Upper lobe of right lung (tissue), 1 donor: Measurements from ENCODE around the gene CCDC174. TPM values are rescaled to one million over a fixed set of nuclear protein-coding genes. Genes with fewer than 3 reads are reported as not detected.

ENCODE experiments used
- ATAC-seq: fragments of 200-7000 bp; cut with Tn5 transposase; one replicate; pipeline ENCODE4 v1.9.1; 2020; ENCODE audit warnings: mild to moderate bottlenecking, moderate library complexity
- DNase-seq: peaks from one replicate; pipeline ENCODE4 v3.0.0-alpha.2; 2020
- H3K27ac ChIP-seq: fragments of 200-600 bp; one replicate; pipeline ENCODE4 v1.8.0; 2022
- H3K27me3 ChIP-seq: fragments of 200-600 bp; one replicate; pipeline ENCODE4 v1.8.0; 2022; ENCODE audit warnings: mild to moderate bottlenecking
- H3K36me3 ChIP-seq: fragments of 200-600 bp; one replicate; pipeline ENCODE4 v1.8.0; 2022
- H3K4me1 ChIP-seq: fragments of 200-600 bp; one replicate; pipeline ENCODE4 v1.8.0; 2022
- H3K4me3 ChIP-seq: fragments of 200-600 bp; one replicate; pipeline ENCODE4 v1.8.0; 2022; ENCODE audit warnings: mild to moderate bottlenecking
- H3K9me3 ChIP-seq: fragments of 200-600 bp; one replicate; pipeline ENCODE4 v1.8.0; 2022
- CTCF ChIP-seq: fragments of 200-600 bp; IDR thresholded peaks from one replicate; pipeline ENCODE4 v1.8.0; 2022; ENCODE audit warnings: antibody characterized with exemption
- intact Hi-C: fragments of 100-400 bp; cut with DNase I; formaldehyde crosslinking; loops from one replicate; pipeline ENCODE4 v1.11.0; 2022
- total RNA-seq: library from RNA; stranded (reverse); fragmentation: NEBNext Ultra II Directional; extraction: Animal tissue kit (Norgen Biotek cat#: 25700); gene quantifications from one replicate; pipeline ENCODE4 v1.2.1, GENCODE V29; 2021
- donor health status: DM: no; HTN: yes; CAD: no; lungs with severe emphysema.

CCDC174 gene
- total RNA-seq, 1 donor from 2014 or later: 22.1 TPM

- H3K9me3 ChIP-seq: no peaks in the 10 kb centered on the region
- no peaks in the 10 kb centered on the region for H3K4me1 ChIP-seq
- H3K36me3 ChIP-seq: no peaks in the 10 kb centered on the region
- intact Hi-C loops: no loop called here
- peaks cover 11% of the 10 kb centered on the region for H3K27me3 ChIP-seq
- ATAC-seq: no peak
- DNase-seq: no peak
- no peak overlapping the region for H3K27ac ChIP-seq
- TF ChIP-seq CTCF: no peak
- no peak overlapping the region for H3K4me3 ChIP-seq
Measured at GRCh38 chr3:14614862-14615261, 36.7 kb upstream of the CCDC174 start.

GRCh38 chr3:14616606-14617507, 34.7 kb upstream of the CCDC174 start:
- Histone ChIP-seq H3K27me3 (no peaks in the 10 kb centered on the region), H3K27ac (no peak overlapping the region), H3K4me1 (no peaks in the 10 kb centered on the region), H3K9me3 (no peaks in the 10 kb centered on the region), H3K36me3 (no peaks in the 10 kb centered on the region), H3K4me3 (no peak overlapping the region)
- intact Hi-C loops: no loop called here
- no peak for ATAC-seq
- TF ChIP-seq CTCF: no peak
- no peak for DNase-seq

- H3K4me1 ChIP-seq: no peaks in the 10 kb centered on the region
- DNase-seq (no peak), ATAC-seq (no peak)
- intact Hi-C loops: no loop called here
- no peak overlapping the region for H3K27ac ChIP-seq
- H3K4me3 ChIP-seq: no peak overlapping the region
- H3K27me3 ChIP-seq: no peaks in the 10 kb centered on the region
- H3K36me3 ChIP-seq: no peaks in the 10 kb centered on the region
- no peaks in the 10 kb centered on the region for H3K9me3 ChIP-seq
- no peak for TF ChIP-seq CTCF
Measured at GRCh38 chr3:14617508-14618023, 34.0 kb upstream of the CCDC174 start.

GRCh38 chr3:14619605-14620004, 32.0 kb upstream of the CCDC174 start:
- no peak for ATAC-seq
- intact Hi-C loops: no loop called here
- DNase-seq: no peak

GRCh38 chr3:14620512-14620911, 31.1 kb upstream of the CCDC174 start:
- H3K9me3 ChIP-seq: no peaks in the 10 kb centered on the region
- ATAC-seq (no peak), DNase-seq (no peak)
- no peak overlapping the region for H3K4me3 ChIP-seq
- TF ChIP-seq CTCF: no peak
- no peaks in the 10 kb centered on the region for H3K27me3 ChIP-seq
- no peaks in the 10 kb centered on the region for H3K36me3 ChIP-seq
- H3K4me1 ChIP-seq: no peaks in the 10 kb centered on the region
- intact Hi-C loops: no loop called here
- H3K27ac ChIP-seq: no peak overlapping the region

More at GRCh38 chr3:14619605-14620004, 32.0 kb upstream of the CCDC174 start:
- no peaks in the 10 kb centered on the region for H3K36me3 ChIP-seq
- no peak overlapping the region for H3K4me3 ChIP-seq
- H3K9me3 ChIP-seq: no peaks in the 10 kb centered on the region
- H3K27ac ChIP-seq: no peak overlapping the region
- H3K27me3 ChIP-seq: no peaks in the 10 kb centered on the region
- TF ChIP-seq CTCF: no peak
- H3K4me1 ChIP-seq: no peaks in the 10 kb centered on the region
